Panc1 (cell line): ENCODE data around the gene UBE2O.

Experiments used
- CTCF ChIP-seq: fragments of 450-650 bp; IDR thresholded peaks from 2 replicates; pipeline ENCODE4 v1.5.1; 2017; ENCODE audit warnings: mild to moderate bottlenecking
- POLR2AphosphoS5 ChIP-seq: IDR thresholded peaks from 2 replicates; pipeline ENCODE4 v1.6.1; 2012; ENCODE audit warnings: mild to moderate bottlenecking, low read depth, low read length, moderate library complexity
- REST ChIP-seq, 2 experiments: IDR thresholded peaks; 2 replicates each; pipeline ENCODE4 v1.6.1; 2011 to 2012; ENCODE audit warnings: low read depth in 2 of 2, control low read depth in 1 of 2, low read length in 1 of 2, mild to moderate bottlenecking in 1 of 2, moderate library complexity in 1 of 2; ENCODE audit not compliant: insufficient read depth in 1 of 2
- SIN3A ChIP-seq: IDR thresholded peaks from 2 replicates; pipeline ENCODE4 v1.6.1; 2012; ENCODE audit warnings: low read depth, mild to moderate bottlenecking, low read length, moderate library complexity, borderline replicate concordance; ENCODE audit not compliant: insufficient read depth

GRCh38 chr17:76415786-76416185 lies 37.2 kb downstream of the UBE2O start:
- TF ChIP-seq CTCF (no peak), POLR2AphosphoS5 (no peak), REST (IDR thresholded peaks at IDR 0.05; ENCODE audit: insufficient read depth in 1 of 2, low read depth in 2 of 2, low read length in 1 of 2) (no peak), SIN3A (no peak)
